Activated naive CD8-positive, alpha-beta T cell treated with anti-CD3 and anti-CD28 coated beads, Interleukin-2, amount 50 U/mL, for 24 hours (primary cell): Measurements from ENCODE around the gene UNC5A.

Source experiments
- ATAC-seq: fragments of 150-1000 bp; cut with Tn5 transposase; one replicate; pipeline ENCODE4 v1.10.0; 2021
- DNase-seq: peaks from one replicate; pipeline ENCODE4 v3.0.0; 2021
- H3K27ac Mint-ChIP-seq: one replicate; pipeline ENCODE4 v1.8.0; 2021; ENCODE audit warnings: mild to moderate bottlenecking, mixed read lengths
- H3K27me3 Mint-ChIP-seq: one replicate; pipeline ENCODE4 v1.8.0; 2021; ENCODE audit warnings: mixed read lengths
- H3K36me3 Mint-ChIP-seq: one replicate; pipeline ENCODE4 v1.8.0; 2021; ENCODE audit warnings: low read depth, mixed read lengths
- H3K4me1 Mint-ChIP-seq: one replicate; pipeline ENCODE4 v1.8.0; 2021; ENCODE audit warnings: mixed read lengths
- H3K4me3 Mint-ChIP-seq: one replicate; pipeline ENCODE4 v1.8.0; 2021; ENCODE audit warnings: mild to moderate bottlenecking, moderate library complexity, mixed read lengths
- H3K9me3 Mint-ChIP-seq: one replicate; pipeline ENCODE4 v1.8.0; 2021; ENCODE audit warnings: mixed read lengths

Gene UNC5A

GRCh38 chr5:176789873-176790615 is 20.3 kb upstream of the UNC5A start:
- DNase-seq: no peak
- H3K27me3 Mint-ChIP-seq: peaks cover 36% of the 10 kb centered on the region
- no peak overlapping the region for H3K4me3 Mint-ChIP-seq
- no peak overlapping the region for H3K27ac Mint-ChIP-seq
- ATAC-seq: peak; percentile 44
- no peaks in the 10 kb centered on the region for H3K9me3 Mint-ChIP-seq
- H3K4me1 Mint-ChIP-seq: no peaks in the 10 kb centered on the region
- no peaks in the 10 kb centered on the region for H3K36me3 Mint-ChIP-seq

GRCh38 chr5:176790941-176791340 is 19.4 kb upstream of the UNC5A start:
- no peak for ATAC-seq
- Mint-ChIP-seq H3K4me1 (no peaks in the 10 kb centered on the region), H3K9me3 (no peaks in the 10 kb centered on the region), H3K27me3 (peaks cover 45% of the 10 kb centered on the region), H3K4me3 (no peak overlapping the region), H3K36me3 (no peaks in the 10 kb centered on the region), H3K27ac (no peak overlapping the region)
- no peak for DNase-seq

GRCh38 chr5:176792655-176793342 is 17.6 kb upstream of the UNC5A start:
- Mint-ChIP-seq H3K4me1 (no peaks in the 10 kb centered on the region), H3K36me3 (no peaks in the 10 kb centered on the region), H3K9me3 (no peaks in the 10 kb centered on the region), H3K27ac (no peak overlapping the region), H3K4me3 (no peak overlapping the region), H3K27me3 (peaks cover 57% of the 10 kb centered on the region)
- no peak for DNase-seq
- no peak for ATAC-seq

- Mint-ChIP-seq H3K36me3 (no peaks in the 10 kb centered on the region), H3K27me3 (peaks cover 55% of the 10 kb centered on the region), H3K4me3 (no peak overlapping the region), H3K9me3 (no peaks in the 10 kb centered on the region), H3K4me1 (no peaks in the 10 kb centered on the region), H3K27ac (no peak overlapping the region)
- DNase-seq (no peak), ATAC-seq (no peak)
Observed at GRCh38 chr5:176793343-176793699, 17.0 kb upstream of the UNC5A start.

GRCh38 chr5:176793736-176794135 is 16.6 kb upstream of the UNC5A start:
- H3K4me1 Mint-ChIP-seq: no peaks in the 10 kb centered on the region
- H3K27me3 Mint-ChIP-seq: peaks cover 54% of the 10 kb centered on the region
- H3K4me3 Mint-ChIP-seq: no peak overlapping the region
- DNase-seq: no peak
- no peak for ATAC-seq
- no peaks in the 10 kb centered on the region for H3K36me3 Mint-ChIP-seq
- H3K27ac Mint-ChIP-seq: no peak overlapping the region
- H3K9me3 Mint-ChIP-seq: no peaks in the 10 kb centered on the region

GRCh38 chr5:176794509-176794908 is 15.8 kb upstream of the UNC5A start:
- ATAC-seq: no peak

GRCh38 chr5:176796411-176796810 is 13.9 kb upstream of the UNC5A start:
- Mint-ChIP-seq H3K4me1 (no peaks in the 10 kb centered on the region), H3K9me3 (no peaks in the 10 kb centered on the region), H3K36me3 (no peaks in the 10 kb centered on the region), H3K27ac (no peak overlapping the region), H3K27me3 (peaks cover 45% of the 10 kb centered on the region), H3K4me3 (no peak overlapping the region)
- DNase-seq: no peak
- ATAC-seq: no peak

More at GRCh38 chr5:176794509-176794908, 15.8 kb upstream of the UNC5A start:
- Mint-ChIP-seq H3K27me3 (peaks cover 49% of the 10 kb centered on the region), H3K4me3 (no peak overlapping the region), H3K27ac (no peak overlapping the region), H3K4me1 (no peaks in the 10 kb centered on the region), H3K36me3 (no peaks in the 10 kb centered on the region), H3K9me3 (no peaks in the 10 kb centered on the region)
- no peak for DNase-seq

- Mint-ChIP-seq H3K36me3 (no peaks in the 10 kb centered on the region), H3K27me3 (peaks cover 43% of the 10 kb centered on the region), H3K4me3 (no peak overlapping the region), H3K4me1 (no peaks in the 10 kb centered on the region), H3K27ac (no peak overlapping the region), H3K9me3 (no peaks in the 10 kb centered on the region)
- no peak for DNase-seq
- ATAC-seq: no peak
Observed at GRCh38 chr5:176796970-176797369, 13.4 kb upstream of the UNC5A start.

GRCh38 chr5:176797456-176798050 is 12.8 kb upstream of the UNC5A start:
- H3K9me3 Mint-ChIP-seq: no peaks in the 10 kb centered on the region
- DNase-seq (no peak), ATAC-seq (no peak)
- no peaks in the 10 kb centered on the region for H3K36me3 Mint-ChIP-seq
- H3K27me3 Mint-ChIP-seq: peaks cover 42% of the 10 kb centered on the region
- H3K4me3 Mint-ChIP-seq: no peak overlapping the region
- no peak overlapping the region for H3K27ac Mint-ChIP-seq
- no peaks in the 10 kb centered on the region for H3K4me1 Mint-ChIP-seq

- H3K4me3 Mint-ChIP-seq: no peak overlapping the region
Observed at GRCh38 chr5:176798086-176798876, 12.1 kb upstream of the UNC5A start.

GRCh38 chr5:176798949-176799348 is 11.4 kb upstream of the UNC5A start:
- ATAC-seq: no peak
- Mint-ChIP-seq H3K27me3 (peaks cover 40% of the 10 kb centered on the region), H3K9me3 (no peaks in the 10 kb centered on the region), H3K4me1 (no peaks in the 10 kb centered on the region), H3K4me3 (no peak overlapping the region), H3K36me3 (no peaks in the 10 kb centered on the region), H3K27ac (no peak overlapping the region)
- no peak for DNase-seq

More at GRCh38 chr5:176798086-176798876, 12.1 kb upstream of the UNC5A start:
- no peaks in the 10 kb centered on the region for H3K9me3 Mint-ChIP-seq
- no peak for DNase-seq
- no peak for ATAC-seq
- no peaks in the 10 kb centered on the region for H3K36me3 Mint-ChIP-seq
- H3K4me1 Mint-ChIP-seq: no peaks in the 10 kb centered on the region
- no peak overlapping the region for H3K27ac Mint-ChIP-seq
- peaks cover 42% of the 10 kb centered on the region for H3K27me3 Mint-ChIP-seq

GRCh38 chr5:176799488-176799887 is 10.9 kb upstream of the UNC5A start:
- ATAC-seq (no peak), DNase-seq (no peak)
- Mint-ChIP-seq H3K36me3 (no peaks in the 10 kb centered on the region), H3K27me3 (peaks cover 38% of the 10 kb centered on the region), H3K9me3 (no peaks in the 10 kb centered on the region), H3K4me1 (no peaks in the 10 kb centered on the region), H3K4me3 (no peak overlapping the region), H3K27ac (no peak overlapping the region)

- no peaks in the 10 kb centered on the region for H3K36me3 Mint-ChIP-seq
- no peak overlapping the region for H3K4me3 Mint-ChIP-seq
- no peak for ATAC-seq
- DNase-seq: no peak
- no peaks in the 10 kb centered on the region for H3K4me1 Mint-ChIP-seq
- H3K9me3 Mint-ChIP-seq: no peaks in the 10 kb centered on the region
- no peak overlapping the region for H3K27ac Mint-ChIP-seq
- H3K27me3 Mint-ChIP-seq: peaks cover 35% of the 10 kb centered on the region
Observed at GRCh38 chr5:176800024-176800423, 10.3 kb upstream of the UNC5A start.

GRCh38 chr5:176802116-176802784 is 8.1 kb upstream of the UNC5A start:
- DNase-seq (no peak), ATAC-seq (no peak)
- no peaks in the 10 kb centered on the region for H3K36me3 Mint-ChIP-seq
- no peak overlapping the region for H3K27ac Mint-ChIP-seq
- H3K4me3 Mint-ChIP-seq: no peak overlapping the region
- H3K9me3 Mint-ChIP-seq: no peaks in the 10 kb centered on the region
- H3K27me3 Mint-ChIP-seq: peaks cover 27% of the 10 kb centered on the region
- no peaks in the 10 kb centered on the region for H3K4me1 Mint-ChIP-seq
